COR-L47 (cell line): ENCODE data around the gene MEF2C.

Experiments used
- DNase-seq: peaks from one replicate; lab custom pipeline; 2025; lab: John Stamatoyannopoulos, UW

The MEF2C gene

DNA sequence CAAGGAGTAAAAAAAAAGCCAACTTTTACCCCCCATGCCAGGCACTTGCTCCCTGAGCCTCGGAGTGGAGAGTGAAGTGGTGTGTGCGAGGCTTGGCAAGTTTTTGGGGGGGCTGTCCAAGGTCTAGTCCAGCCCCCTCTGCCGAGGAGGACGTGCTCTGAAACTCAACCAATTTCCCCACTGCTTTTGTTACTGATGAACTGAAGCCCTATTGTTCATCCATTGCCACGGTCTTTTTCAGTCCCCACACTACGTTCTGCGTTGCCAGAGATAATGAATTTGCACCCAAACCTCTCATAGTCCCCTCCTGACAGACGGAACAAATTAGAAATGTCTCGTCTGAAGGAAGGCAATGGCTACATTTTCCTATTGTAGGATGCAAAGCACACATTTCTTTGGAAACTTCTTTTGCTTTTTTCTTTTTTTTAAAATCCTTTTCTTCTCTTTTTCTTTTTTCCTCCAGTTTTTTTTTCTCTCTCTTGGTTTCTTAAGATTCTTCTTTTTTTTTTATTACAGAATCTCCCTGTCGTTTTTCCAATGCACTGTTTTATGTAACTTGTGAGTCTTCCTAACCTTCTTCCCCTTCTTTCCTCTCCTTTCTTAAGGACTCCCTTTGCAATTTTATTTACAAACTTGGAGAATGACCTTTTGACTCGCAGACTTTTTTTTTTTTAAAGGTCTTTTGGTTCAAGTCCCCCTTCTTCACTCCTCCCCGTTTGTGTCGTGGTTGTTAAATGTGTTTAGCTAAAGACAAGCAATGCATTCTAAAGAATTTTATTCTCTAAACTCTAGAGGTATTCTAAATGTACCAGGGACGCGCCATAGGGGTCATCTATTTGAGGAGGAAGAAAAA is 209.5 kb downstream of the MEF2C start:
- no peak for DNase-seq

DNA sequence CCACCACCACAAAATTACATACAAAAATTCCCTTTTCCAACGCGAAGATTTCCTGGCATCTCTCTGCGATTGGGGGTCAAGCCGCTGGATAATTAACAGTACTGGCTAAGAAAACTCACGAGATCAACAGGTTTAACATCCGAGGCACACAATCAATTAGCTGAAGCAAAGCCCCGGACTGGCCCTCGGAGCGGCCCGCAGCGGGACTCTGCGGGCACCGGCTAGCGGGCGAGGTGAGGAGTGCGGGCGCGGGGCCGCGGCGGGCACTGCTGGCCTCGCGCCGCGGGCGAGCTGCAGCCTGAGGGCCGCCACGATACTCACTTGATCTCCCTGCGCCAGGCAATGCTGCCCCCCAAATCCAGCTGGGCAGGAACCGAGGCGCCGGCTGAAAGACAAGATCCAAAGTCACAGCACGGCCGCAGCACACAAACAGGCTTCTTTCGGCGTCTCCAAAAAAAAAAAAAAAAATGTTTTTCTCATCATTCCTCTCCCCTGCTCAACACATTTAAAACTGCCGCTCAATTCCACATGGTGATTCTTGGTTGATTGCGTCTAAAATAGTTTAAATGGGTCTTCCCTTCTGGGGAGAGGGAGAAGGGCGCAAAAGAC is 210.2 kb downstream of the MEF2C start:
- no peak for DNase-seq

DNA sequence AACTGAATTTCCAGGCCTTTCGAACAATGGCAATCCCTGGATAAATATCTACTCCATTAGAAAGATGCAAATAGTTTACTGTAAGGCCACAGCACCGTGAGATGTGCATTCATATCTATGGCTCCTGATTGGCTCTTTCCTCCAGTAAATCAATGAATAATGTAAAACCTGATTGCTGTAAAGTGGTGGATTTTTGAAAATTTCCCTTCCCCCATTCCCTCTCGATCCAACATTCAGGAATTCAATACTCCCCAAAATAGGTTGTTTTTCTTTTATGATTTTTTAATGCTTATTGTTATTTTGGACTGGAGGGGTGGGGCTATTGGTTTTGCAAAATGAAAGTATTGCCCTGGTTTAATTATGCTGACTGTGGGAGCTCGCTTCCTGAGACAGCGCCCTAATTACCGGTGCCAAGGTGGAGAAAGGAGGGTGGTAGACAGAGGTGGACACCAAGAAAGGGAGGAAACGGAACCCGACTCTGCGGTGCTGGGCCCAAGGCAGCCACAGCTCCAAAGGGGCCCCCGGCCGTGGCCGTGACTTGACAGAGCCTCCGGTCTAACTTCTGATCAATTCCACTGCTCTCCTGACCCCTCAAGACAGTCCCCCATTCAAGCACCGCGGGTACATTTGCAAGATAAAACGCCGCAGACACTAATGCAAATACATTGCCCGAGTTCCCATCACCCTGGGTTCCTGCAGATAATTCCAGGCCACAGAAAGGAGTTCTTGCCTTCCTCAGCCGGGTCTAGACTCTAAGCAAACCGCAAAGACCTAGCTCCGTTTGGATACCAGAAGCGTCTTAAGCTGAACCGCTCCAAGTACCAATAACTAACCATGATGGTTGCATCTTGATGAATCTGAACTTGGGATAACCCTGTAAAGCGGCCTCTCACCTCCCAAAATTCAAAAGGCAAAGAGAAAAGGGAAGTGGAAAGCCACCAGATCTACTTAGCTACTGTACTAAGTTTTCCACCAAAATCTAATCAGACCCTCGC is 211.2 kb downstream of the MEF2C start:
- no peak for DNase-seq

DNA sequence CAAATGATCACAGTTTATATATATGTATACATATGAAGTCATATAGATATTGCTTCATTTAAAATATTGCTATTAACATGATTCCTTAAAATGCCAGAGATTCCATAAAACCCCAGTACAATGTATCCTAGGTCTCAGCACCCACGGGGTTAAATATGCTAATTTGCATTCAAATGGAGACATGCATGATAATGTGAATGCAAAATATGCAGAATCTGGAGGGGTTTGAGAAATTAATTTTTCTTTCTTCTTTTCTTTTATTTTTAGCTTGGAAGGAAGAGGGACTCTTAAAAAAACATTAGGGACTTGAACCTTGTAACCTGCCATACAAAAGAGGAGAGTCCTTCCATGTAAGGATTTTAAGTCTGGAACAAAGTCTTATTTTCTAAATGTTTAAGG is 211.9 kb downstream of the MEF2C start:
- no peak for DNase-seq

DNA sequence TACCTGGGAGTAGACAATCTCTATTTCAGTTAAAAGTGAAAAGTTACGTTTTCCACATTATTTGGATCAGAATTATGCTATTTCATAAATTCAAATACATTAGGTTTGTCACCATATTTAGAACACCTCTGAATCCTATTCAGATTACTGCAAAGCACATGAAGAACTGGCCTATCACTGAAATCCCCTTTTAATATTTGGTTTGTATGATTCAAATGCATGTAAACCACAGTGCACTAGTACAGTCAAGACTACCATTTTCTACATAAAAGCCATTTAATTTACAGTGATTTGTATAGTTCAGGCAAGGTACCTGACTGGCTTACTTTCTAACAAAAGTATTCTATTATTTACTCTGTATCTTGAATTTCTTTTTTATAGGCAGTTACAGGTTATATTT is 212.5 kb downstream of the MEF2C start:
- DNase-seq = no peak

DNA sequence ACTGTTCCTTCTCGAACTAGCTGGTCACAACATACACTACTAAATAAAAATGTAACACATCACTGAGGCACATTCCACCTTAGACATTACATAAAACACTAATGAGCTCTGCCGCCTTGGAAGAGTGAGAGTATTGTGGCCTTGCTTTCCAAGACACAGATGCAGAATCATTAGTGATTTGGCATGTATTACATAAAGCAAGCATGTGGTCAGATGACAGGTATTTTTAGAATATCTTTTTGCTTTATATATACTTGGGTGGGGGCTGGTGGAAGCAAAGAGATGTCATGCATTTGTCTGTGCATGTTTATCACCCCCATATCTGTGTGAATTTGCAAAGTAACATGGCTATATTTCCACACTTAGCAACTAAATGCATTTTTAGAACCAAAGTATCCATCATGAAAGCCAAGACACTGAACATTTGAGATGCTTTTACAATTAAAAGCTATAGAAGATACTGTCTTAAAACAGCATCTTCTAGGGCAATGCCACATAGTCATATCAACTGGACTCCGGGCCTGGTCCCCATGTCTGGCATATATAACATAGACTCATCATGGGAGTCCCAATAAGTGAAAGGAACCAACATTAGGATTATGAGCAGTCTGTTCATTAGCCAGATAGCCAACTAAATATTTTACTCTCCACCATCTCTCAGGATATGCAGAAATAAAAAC is 213.5 kb downstream of the MEF2C start:
- DNase-seq = no peak

DNA sequence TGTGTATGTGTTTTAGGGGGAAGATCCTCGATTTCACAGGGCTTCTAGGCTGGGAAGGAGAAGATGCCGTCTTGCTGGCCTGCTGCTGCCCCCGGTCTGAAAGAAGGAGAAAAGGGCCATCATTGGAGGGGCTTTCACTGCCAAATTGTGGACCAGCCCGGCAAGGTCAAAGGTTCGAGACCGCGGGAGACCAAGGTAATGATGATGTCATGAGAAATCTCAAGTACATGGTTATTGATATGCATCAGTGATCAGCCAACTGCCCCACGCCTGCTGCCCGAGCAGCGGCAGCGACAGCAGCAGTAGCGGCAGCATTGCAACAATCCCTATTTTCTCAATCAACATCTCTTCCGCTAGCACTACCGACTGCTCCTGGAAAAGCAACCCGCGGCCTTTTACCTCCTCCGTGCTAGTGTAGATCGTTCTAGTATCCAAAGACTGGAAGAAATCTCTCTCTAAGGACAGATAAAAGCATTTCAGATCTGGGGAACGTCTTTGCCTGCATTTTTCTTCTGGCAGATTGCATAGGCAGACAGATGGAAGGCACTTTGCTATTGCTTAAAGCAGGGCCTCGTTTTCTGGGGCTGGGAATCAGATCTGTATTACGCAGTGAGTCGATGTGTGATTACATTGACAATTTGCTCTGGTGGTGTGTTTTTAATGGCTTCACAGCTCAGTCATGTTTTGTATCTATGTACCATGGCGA is 215.3 kb downstream of the MEF2C start:
- DNase-seq = no peak
